ENCODE data around the gene CRYL1.

DNA sequence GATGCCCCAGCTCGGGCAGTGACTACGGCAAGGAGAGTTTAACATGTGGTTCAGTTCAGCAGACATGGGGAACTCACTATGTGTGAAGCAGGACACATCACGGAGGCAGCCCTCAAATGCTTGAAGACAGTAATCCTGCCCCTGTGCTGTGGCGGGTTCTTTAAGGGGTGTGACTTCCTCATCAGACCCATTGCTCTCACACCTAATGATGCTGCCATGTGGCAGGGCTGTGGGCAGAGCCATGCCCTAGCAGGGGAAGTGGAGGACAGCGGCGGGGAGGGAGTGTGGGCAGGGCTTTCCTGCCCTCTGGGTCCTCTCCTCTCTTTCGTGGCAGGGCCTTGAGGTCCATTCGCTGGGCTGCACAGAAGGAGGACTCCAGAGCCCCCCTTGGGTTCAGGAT, 162.5 kb downstream of the CRYL1 start:
- TF ChIP-seq, protein P1, sequence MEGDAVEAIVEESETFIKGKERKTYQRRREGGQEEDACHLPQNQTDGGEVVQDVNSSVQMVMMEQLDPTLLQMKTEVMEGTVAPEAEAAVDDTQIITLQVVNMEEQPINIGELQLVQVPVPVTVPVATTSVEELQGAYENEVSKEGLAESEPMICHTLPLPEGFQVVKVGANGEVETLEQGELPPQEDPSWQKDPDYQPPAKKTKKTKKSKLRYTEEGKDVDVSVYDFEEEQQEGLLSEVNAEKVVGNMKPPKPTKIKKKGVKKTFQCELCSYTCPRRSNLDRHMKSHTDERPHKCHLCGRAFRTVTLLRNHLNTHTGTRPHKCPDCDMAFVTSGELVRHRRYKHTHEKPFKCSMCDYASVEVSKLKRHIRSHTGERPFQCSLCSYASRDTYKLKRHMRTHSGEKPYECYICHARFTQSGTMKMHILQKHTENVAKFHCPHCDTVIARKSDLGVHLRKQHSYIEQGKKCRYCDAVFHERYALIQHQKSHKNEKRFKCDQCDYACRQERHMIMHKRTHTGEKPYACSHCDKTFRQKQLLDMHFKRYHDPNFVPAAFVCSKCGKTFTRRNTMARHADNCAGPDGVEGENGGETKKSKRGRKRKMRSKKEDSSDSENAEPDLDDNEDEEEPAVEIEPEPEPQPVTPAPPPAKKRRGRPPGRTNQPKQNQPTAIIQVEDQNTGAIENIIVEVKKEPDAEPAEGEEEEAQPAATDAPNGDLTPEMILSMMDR (IDR thresholded peaks at IDR 0.05) = no peak
- no peak for TF ChIP-seq POLR2A (IDR thresholded peaks at IDR 0.05)
- TF ChIP-seq POLR2AphosphoS5 (IDR thresholded peaks at IDR 0.05; ENCODE audit: insufficient read depth in 1 of 2, low read depth in 1 of 2) = no peak

All from vagina (tissue), 2 donors.